Transverse colon (tissue), 4 donors: ENCODE results near the gene SFTPB. TPM values are rescaled to one million over a fixed set of nuclear protein-coding genes. Genes with fewer than 3 reads are reported as not detected.

Source experiments
- DNase-seq: peaks from one replicate; pipeline ENCODE4 v3.0.0-alpha.2; 2019
- H3K27ac ChIP-seq, 4 donors: fragments of 200-600 bp; sonication (generic); 2 replicates each; pipeline ENCODE4 v1.5.1; 2016 to 2018; ENCODE audit warnings: inconsistent platforms in 4 of 4
- H3K27me3 ChIP-seq: fragments of 200-600 bp; sonication (generic); 2 replicates; pipeline ENCODE4 v1.5.1; 2017; ENCODE audit warnings: inconsistent platforms
- H3K36me3 ChIP-seq, 4 donors: fragments of 200-600 bp; sonication (generic); 2 replicates each; pipeline ENCODE4 v1.5.1; 2017 to 2019; ENCODE audit warnings: inconsistent platforms in 4 of 4
- H3K4me1 ChIP-seq, 4 donors: fragments of 200-600 bp; sonication (generic); 2 replicates each; pipeline ENCODE4 v1.5.1; 2017 to 2020; ENCODE audit warnings: inconsistent platforms in 4 of 4
- H3K4me3 ChIP-seq, 4 donors: fragments of 200-600 bp; sonication (generic); 1 replicate in 1 of 4; 2 replicates in 3 of 4; pipeline versions ENCODE4 v1.5.1 to v1.6.1; 2017 to 2019; ENCODE audit warnings: inconsistent platforms in 4 of 4
- H3K9me3 ChIP-seq, 2 donors: fragments of 200-600 bp; sonication (generic); 2 replicates each; pipeline ENCODE4 v1.5.1; 2017 to 2019; ENCODE audit warnings: inconsistent platforms in 2 of 2
- CTCF ChIP-seq, 5 experiments: fragments of 200-600 bp in 3 of 5; fragments of 450-650 bp in 2 of 5; sonication (generic) in 3 of 5; IDR thresholded peaks; 1 replicate in 2 of 5; 2 replicates in 3 of 5; pipeline ENCODE4 v1.5.1; 2016 to 2017; ENCODE audit warnings: antibody characterized with exemption in 5 of 5, inconsistent platforms in 3 of 5, mild to moderate bottlenecking in 2 of 5, moderate library complexity in 1 of 5
- EP300 ChIP-seq: sonication (generic); formaldehyde crosslinking; IDR thresholded peaks from one replicate; pipeline ENCODE4 v1.6.1; 2017; ENCODE audit warnings: antibody characterized with exemption, low read depth
- POLR2A ChIP-seq: fragments of 450-650 bp; IDR thresholded peaks from one replicate; pipeline ENCODE4 v1.6.1; 2016; ENCODE audit warnings: antibody characterized with exemption, mild to moderate bottlenecking, moderate library complexity
- POLR2AphosphoS5 ChIP-seq, 3 donors: sonication (generic); formaldehyde crosslinking; IDR thresholded peaks; one replicate each; pipeline ENCODE4 v1.6.1; 2016; ENCODE audit warnings: antibody characterized with exemption in 3 of 3
- WGBS, 2 donors: methylation state at CpG; one replicate each; pipeline ENCODE4 v1.1.5; 2018; ENCODE audit warnings: low coverage in 1 of 2; 5-methylcytosine and 5-hydroxymethylcytosine counted together
- in situ Hi-C, 4 donors: fragments of 200-750 bp; cut with MboI; loops; one replicate each; pipeline versions ENCODE4 v1.15.0 to v1.15.1; 2017; ENCODE audit warnings: low sequenced_read_pairs in 3 of 4, low pct_ligation_motif_present in 1 of 4, low pct_unique_long_range_greater_than_20kb in 1 of 4
- intact Hi-C: fragments of 100-400 bp; cut with DNase I; formaldehyde crosslinking; loops from one replicate; pipeline ENCODE4 v1.15.1; 2023; ENCODE audit warnings: low total_unique reads
- total RNA-seq, 4 donors: library from RNA; depleted of rRNA; stranded (reverse); fragments of >200 nt; gene quantifications; one replicate each; pipeline ENCODE4 v1.1.0, GENCODE V29; 2016

Gene SFTPB
- total RNA-seq, 4 donors from 2014 or later, result not detected

GRCh38 chr2:85613717-85614515 is 54.1 kb downstream of the SFTPB start:
- Histone ChIP-seq H3K4me3 (no peak overlapping the region), H3K4me1 (peaks cover 11 to 45% (median 26%) of the 10 kb centered on the region in 4 donors), H3K9me3 (no peaks in the 10 kb centered on the region), H3K36me3 (peaks cover 0 to 3% (median under 1%) of the 10 kb centered on the region in 4 donors), H3K27me3 (no peaks in the 10 kb centered on the region), H3K27ac (no peak overlapping the region)
- in situ Hi-C loops (no loop called here), intact Hi-C loops (no loop called here)
- WGBS, 2 donors, result 85 to 89% methylated on average over 6 to 10 of the region's 10 CpGs
- DNase-seq, result no peak
- TF ChIP-seq POLR2A, result no peak
- no peak for TF ChIP-seq EP300
- no peak for TF ChIP-seq CTCF (IDR thresholded peaks at IDR 0.05)
- no peak for TF ChIP-seq POLR2AphosphoS5 (IDR thresholded peaks at IDR 0.05)

- peak within 1 kb of the TSS; percentile 60 to 93 (median 92) for H3K4me3 ChIP-seq
- H3K4me1 ChIP-seq, result peaks cover 4 to 25% (median 15%) of the 10 kb centered on the region in 4 donors
- H3K9me3 ChIP-seq, result no peaks in the 10 kb centered on the region
- TF ChIP-seq CTCF (IDR thresholded peaks at IDR 0.05) (no peak), EP300 (no peak), POLR2AphosphoS5 (IDR thresholded peaks at IDR 0.05) (peak; percentile 60 to 88 (median 80)), POLR2A (peak; percentile 80)
- H3K27me3 ChIP-seq, result no peaks in the 10 kb centered on the region
- DNase-seq, result peak; percentile 92
- peak within 1 kb of the TSS; percentile 88 to 91 (median 89) for H3K27ac ChIP-seq
- intact Hi-C loops (loop anchor here (1.0 kb wide), 1 partner anchor 18 kb away; no protein-coding TSS in a partner anchor), in situ Hi-C loops (no loop called here)
- WGBS, 2 donors, result 0 to 17% methylated on average over 14 to 54 of the region's 73 CpGs
- peaks cover 0 to 9% (median 0%) of the 10 kb centered on the region in 4 donors for H3K36me3 ChIP-seq
These were observed 56.1 kb downstream of the SFTPB start, which contains the start of gene C2orf68 for GRCh38 chr2:85611705-85612587. Gene C2orf68, minus strand, starts transcription at chr2:85612066. Its CDS starts 82 bp downstream, at chr2:85611984.

GRCh38 chr2:85611217-85611704 is 56.7 kb downstream of the SFTPB start:
- peak overlapping the region; percentile 88 to 91 (median 89) for H3K27ac ChIP-seq
- no peaks in the 10 kb centered on the region for H3K9me3 ChIP-seq
- in situ Hi-C loops (no loop called here), intact Hi-C loops (loop anchor here (1.0 kb wide), 1 partner anchor 17 kb away; no protein-coding TSS in a partner anchor)
- 4 to 15% methylated on average over 4 to 24 of the region's 24 CpGs for WGBS, 2 donors
- no peak for DNase-seq
- H3K27me3 ChIP-seq, result no peaks in the 10 kb centered on the region
- H3K4me3 ChIP-seq, result peak overlapping the region; percentile 60 to 93 (median 92)
- no peak for TF ChIP-seq CTCF (IDR thresholded peaks at IDR 0.05)
- no peak for TF ChIP-seq EP300
- TF ChIP-seq POLR2AphosphoS5 (IDR thresholded peaks at IDR 0.05), result no peak
- TF ChIP-seq POLR2A, result no peak
- H3K36me3 ChIP-seq, result peaks cover 0 to 9% (median 0%) of the 10 kb centered on the region in 4 donors
- peaks cover 4 to 21% (median 12%) of the 10 kb centered on the region in 4 donors for H3K4me1 ChIP-seq

Other genes starting within 250 kb of the SFTPB start
- 10 to 100 TPM in 2 of 4 donors, 1 to 10 TPM in 1, not detected in 1; 7.6 to 14.2 (median 11.4) TPM for gene SH2D6, start 249.5 kb downstream of the SFTPB start, total RNA-seq
- 100 to 1,000 TPM in 3 of 4 donors, 10 to 100 TPM in 1; 66.2 to 185 (median 142) TPM for gene MAT2A, start 129.0 kb downstream of the SFTPB start, total RNA-seq
- 10 to 100 TPM in 3 of 4 donors, 1 to 10 TPM in 1; 7.9 to 31.3 (median 23.5) TPM for gene GGCX, start 106.7 kb downstream of the SFTPB start, total RNA-seq
- 100 to 1,000 TPM in 3 of 4 donors, 10 to 100 TPM in 1; 10.5 to 186 (median 147) TPM for gene VAMP8, start 90.6 kb downstream of the SFTPB start, total RNA-seq
- gene VAMP5, start 83.8 kb downstream of the SFTPB start, total RNA-seq, result 10 to 100 TPM in 2 of 4 donors, 1 to 10 TPM in 1, not detected in 1; 9.4 to 26.9 (median 17.1) TPM
- gene RNF181, start 72.5 kb downstream of the SFTPB start, total RNA-seq, result 100 to 1,000 TPM in 3 of 4 donors, 10 to 100 TPM in 1; 23.9 to 164 (median 141) TPM
- 10 to 100 TPM in 2 of 4 donors, 1 to 10 TPM in 2; 5.2 to 21.7 (median 12.8) TPM for gene TMEM150A, start 65.5 kb downstream of the SFTPB start, total RNA-seq
- 10 to 100 TPM; 17.7 to 24.8 (median 18.6) TPM for gene C2orf68, start 56.1 kb downstream of the SFTPB start, total RNA-seq
- 100 to 1,000 TPM in 2 of 4 donors, 10 to 100 TPM in 2; 46.7 to 138 (median 102) TPM for gene USP39, start 52.0 kb downstream of the SFTPB start, total RNA-seq
- 10 to 100 TPM in 1 of 4 donors, 1 to 10 TPM in 1, not detected in 2; 5.2 to 11.7 TPM for gene GNLY, start 26.2 kb upstream of the SFTPB start, total RNA-seq
- 10 to 100 TPM in 3 of 4 donors, 1 to 10 TPM in 1; 7.4 to 32.6 (median 14.4) TPM for gene ATOH8, start 85.8 kb upstream of the SFTPB start, total RNA-seq
- 10 to 100 TPM in 2 of 4 donors, 1 to 10 TPM in 2; 3.0 to 20.2 (median 13.6) TPM for gene ST3GAL5, start 220.8 kb upstream of the SFTPB start, total RNA-seq